HCT116 (cell line): ENCODE data around the gene WDR90. TPM values are rescaled to one million over a fixed set of nuclear protein-coding genes. Genes with fewer than 3 reads are reported as not detected.

ENCODE experiments used
- ATAC-seq: fragments of 200-7000 bp; cut with Tn5 transposase; 2 replicates; pipeline ENCODE4 v1.9.1; 2020; ENCODE audit warnings: mild to moderate bottlenecking, moderate library complexity
- BruUV-seq: library from RNA; stranded (reverse); fragments of 400-500 nt; replicated peaks from 2 replicates; lab custom pipeline; 2021; lab: Mats Ljungman, UMichigan
- CTCF ChIA-PET: fragments of 300-600 bp; sonication (Branson Sonifier 250); formaldehyde crosslinking; loops from one replicate; lab custom pipeline; 2021; ENCODE audit warnings: antibody characterized with exemption; lab: Charles Lee
- POLR2A ChIA-PET: fragments of 300-600, 350-600 bp; sonication (Branson Sonifier 250); formaldehyde crosslinking; loops from one replicate; lab custom pipeline; 2021; ENCODE audit warnings: antibody characterized with exemption; lab: Charles Lee
- RAD21 ChIA-PET, 2 experiments: fragments of 300-600 bp; sonication (Branson Sonifier 250); formaldehyde crosslinking; loops; one replicate each; lab custom pipeline; 2023; ENCODE audit warnings: low total read pairs in 2 of 2; ENCODE audit not compliant: uncharacterized antibody in 2 of 2, unreplicated experiment in 2 of 2, low non-redundant PET in 1 of 2; lab: Charles Lee
- DNase-seq: peaks from one replicate; pipeline ENCODE4 v3.0.0-alpha.2; 2010; ENCODE audit warnings: low read depth, low spot score
- H2AFZ ChIP-seq: fragments of 200-600 bp; shearing (Covaris generic), sonication (generic); 2 replicates; pipeline ENCODE4 v1.6.1; 2017; ENCODE audit warnings: low read depth, mixed run types, mixed read lengths, antibody characterized with exemption, low read length; ENCODE audit not compliant: poor library complexity, severe bottlenecking
- H3K27ac ChIP-seq: 2 replicates; pipeline ENCODE4 v1.5.1; 2012; ENCODE audit warnings: low read depth, low read length
- H3K27me3 ChIP-seq: fragments of 200-600 bp; sonication (generic); 2 replicates; pipeline ENCODE4 v1.6.1; 2016; ENCODE audit warnings: mixed run types, low read length, mixed read lengths; ENCODE audit not compliant: insufficient read depth
- H3K36me3 ChIP-seq, 2 experiments: fragments of 200-500 bp in 1 of 2; fragments of 200-600 bp in 1 of 2; sonication (Bioruptor generic) in 1 of 2; sonication (generic) in 1 of 2; 2 replicates each; pipeline versions ENCODE4 v1.5.1 to v1.6.1; 2014 to 2016; ENCODE audit warnings: low read length in 2 of 2, inconsistent platforms in 1 of 2, mixed read lengths in 1 of 2, mixed run types in 1 of 2; ENCODE audit not compliant: insufficient read depth in 2 of 2, control insufficient read depth in 1 of 2
- H3K4me1 ChIP-seq, 2 experiments: fragments of 200-600 bp in 1 of 2; sonication (generic) in 1 of 2; 2 replicates each; pipeline versions ENCODE4 v1.5.1 to v1.6.1; 2012 to 2017; ENCODE audit warnings: low read length in 2 of 2, inconsistent platforms in 1 of 2, mild to moderate bottlenecking in 1 of 2, mixed read lengths in 1 of 2, mixed run types in 1 of 2, moderate library complexity in 1 of 2; ENCODE audit not compliant: insufficient read depth in 2 of 2, control insufficient read depth in 1 of 2
- H3K4me2 ChIP-seq: fragments of 200-600 bp; sonication (generic); 2 replicates; pipeline ENCODE4 v1.6.1; 2017; ENCODE audit warnings: mixed run types, low read length, mixed read lengths
- H3K4me3 ChIP-seq, 2 experiments: fragments of 200-600 bp in 1 of 2; sonication (generic) in 1 of 2; replicated peaks in 1 of 2; 2 replicates each; pipeline ENCODE4 v1.5.1; 2011 to 2016; ENCODE audit warnings: low read length in 2 of 2, control low read depth in 1 of 2, low read depth in 1 of 2, mild to moderate bottlenecking in 1 of 2, mixed read lengths in 1 of 2, mixed run types in 1 of 2
- H3K79me2 ChIP-seq: fragments of 200-600 bp; sonication (generic); 2 replicates; pipeline ENCODE4 v1.6.1; 2017; ENCODE audit warnings: mild to moderate bottlenecking, mixed run types, low read length, moderate library complexity, mixed read lengths; ENCODE audit not compliant: insufficient read depth
- H3K9ac ChIP-seq: fragments of 200-600 bp; sonication (generic); 2 replicates; pipeline ENCODE4 v1.6.1; 2016; ENCODE audit warnings: low read length, mixed read lengths
- H3K9me2 ChIP-seq: fragments of 200-600 bp; sonication (generic), shearing (Covaris generic); 2 replicates; pipeline ENCODE4 v1.6.1; 2017; ENCODE audit warnings: mixed run types, mild to moderate bottlenecking, moderate library complexity; ENCODE audit not compliant: insufficient read depth
- H3K9me3 ChIP-seq, 2 experiments: fragments of 200-500 bp in 1 of 2; fragments of 200-600 bp in 1 of 2; sonication (Bioruptor generic) in 1 of 2; sonication (generic) in 1 of 2; 2 replicates each; pipeline ENCODE4 v1.6.1; 2014 to 2017; ENCODE audit warnings: low read length in 2 of 2, mixed read lengths in 2 of 2, inconsistent platforms in 1 of 2, low read depth in 1 of 2, mild to moderate bottlenecking in 1 of 2, mixed run types in 1 of 2, moderate library complexity in 1 of 2; ENCODE audit not compliant: control insufficient read depth in 1 of 2, insufficient read depth in 1 of 2
- H4K20me1 ChIP-seq: fragments of 200-600 bp; sonication (generic), shearing (Covaris generic); 2 replicates; pipeline ENCODE4 v1.6.1; 2017; ENCODE audit warnings: mixed run types, mild to moderate bottlenecking, moderate library complexity; ENCODE audit not compliant: insufficient read depth
- CBX3 ChIP-seq: IDR thresholded peaks from 2 replicates; pipeline ENCODE4 v1.6.1; 2012; ENCODE audit warnings: low read depth
- CEBPB ChIP-seq: IDR thresholded peaks from 2 replicates; pipeline ENCODE4 v1.6.1; 2012; ENCODE audit warnings: low read depth
- EGR1 ChIP-seq: IDR thresholded peaks from 2 replicates; pipeline ENCODE4 v1.6.1; 2012; ENCODE audit warnings: low read depth
- ELF1 ChIP-seq: IDR thresholded peaks from 2 replicates; pipeline ENCODE4 v1.6.1; 2012; ENCODE audit warnings: low read depth, borderline replicate concordance
- EZH2phosphoT487 ChIP-seq: fragments of 200-600 bp; IDR thresholded peaks from 2 replicates; pipeline ENCODE4 v1.6.1; 2018; ENCODE audit warnings: antibody characterized with exemption, borderline replicate concordance
- FOSL1 ChIP-seq: IDR thresholded peaks from 2 replicates; pipeline ENCODE4 v1.6.1; 2012; ENCODE audit warnings: low read depth
- JUND ChIP-seq: IDR thresholded peaks from 2 replicates; pipeline ENCODE4 v1.6.1; 2012
- POLR2AphosphoS5 ChIP-seq: IDR thresholded peaks from 2 replicates; pipeline ENCODE4 v1.6.1; 2011; ENCODE audit warnings: mild to moderate bottlenecking, low read depth, low read length, moderate library complexity
- SIN3A ChIP-seq: IDR thresholded peaks from 2 replicates; pipeline ENCODE4 v1.6.1; 2012; ENCODE audit warnings: low read depth
- SRF ChIP-seq: IDR thresholded peaks from 2 replicates; pipeline ENCODE4 v1.6.1; 2012; ENCODE audit warnings: low read depth
- YY1 ChIP-seq: IDR thresholded peaks from 2 replicates; pipeline ENCODE4 v1.6.1; 2011; ENCODE audit warnings: low read length, low read depth, moderate library complexity, mild to moderate bottlenecking; ENCODE audit not compliant: insufficient replicate concordance; ENCODE audit errors: extremely low read depth
- ZFX ChIP-seq: fragments of 450-650 bp; IDR thresholded peaks from 2 replicates; pipeline ENCODE4 v1.6.1; 2017
- intact Hi-C: fragments of 100-400 bp; cut with micrococcal nuclease; formaldehyde crosslinking; loops from 2 replicates; pipeline ENCODE4 v1.10.0; 2022
- total RNA-seq: library from RNA; stranded (reverse); gene quantifications from one replicate; pipeline ENCODE4 v1.2.1, GENCODE V29; 2021; ENCODE audit not compliant: unreplicated experiment
- TF ChIP-seq, protein P1 (sequence below): IDR thresholded peaks from 2 replicates; pipeline ENCODE4 v1.6.1; 2011; ENCODE audit warnings: mild to moderate bottlenecking, low read length, moderate library complexity; ENCODE audit not compliant: insufficient replicate concordance; ENCODE audit errors: extremely low read depth

Gene WDR90
- total RNA-seq, 1 experiment from 2014 or later: 73.7 TPM

- TF ChIP-seq, protein P1, sequence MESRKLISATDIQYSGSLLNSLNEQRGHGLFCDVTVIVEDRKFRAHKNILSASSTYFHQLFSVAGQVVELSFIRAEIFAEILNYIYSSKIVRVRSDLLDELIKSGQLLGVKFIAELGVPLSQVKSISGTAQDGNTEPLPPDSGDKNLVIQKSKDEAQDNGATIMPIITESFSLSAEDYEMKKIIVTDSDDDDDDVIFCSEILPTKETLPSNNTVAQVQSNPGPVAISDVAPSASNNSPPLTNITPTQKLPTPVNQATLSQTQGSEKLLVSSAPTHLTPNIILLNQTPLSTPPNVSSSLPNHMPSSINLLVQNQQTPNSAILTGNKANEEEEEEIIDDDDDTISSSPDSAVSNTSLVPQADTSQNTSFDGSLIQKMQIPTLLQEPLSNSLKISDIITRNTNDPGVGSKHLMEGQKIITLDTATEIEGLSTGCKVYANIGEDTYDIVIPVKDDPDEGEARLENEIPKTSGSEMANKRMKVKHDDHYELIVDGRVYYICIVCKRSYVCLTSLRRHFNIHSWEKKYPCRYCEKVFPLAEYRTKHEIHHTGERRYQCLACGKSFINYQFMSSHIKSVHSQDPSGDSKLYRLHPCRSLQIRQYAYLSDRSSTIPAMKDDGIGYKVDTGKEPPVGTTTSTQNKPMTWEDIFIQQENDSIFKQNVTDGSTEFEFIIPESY: no peak
- TF ChIP-seq YY1 (no peak), POLR2AphosphoS5 (no peak), SIN3A (no peak), FOSL1 (no peak), SRF (no peak), CBX3 (no peak), JUND (no peak), ELF1 (no peak)
Observed at GRCh38 chr16:716200-716568, 67.0 kb downstream of the WDR90 start (continued).

DNA sequence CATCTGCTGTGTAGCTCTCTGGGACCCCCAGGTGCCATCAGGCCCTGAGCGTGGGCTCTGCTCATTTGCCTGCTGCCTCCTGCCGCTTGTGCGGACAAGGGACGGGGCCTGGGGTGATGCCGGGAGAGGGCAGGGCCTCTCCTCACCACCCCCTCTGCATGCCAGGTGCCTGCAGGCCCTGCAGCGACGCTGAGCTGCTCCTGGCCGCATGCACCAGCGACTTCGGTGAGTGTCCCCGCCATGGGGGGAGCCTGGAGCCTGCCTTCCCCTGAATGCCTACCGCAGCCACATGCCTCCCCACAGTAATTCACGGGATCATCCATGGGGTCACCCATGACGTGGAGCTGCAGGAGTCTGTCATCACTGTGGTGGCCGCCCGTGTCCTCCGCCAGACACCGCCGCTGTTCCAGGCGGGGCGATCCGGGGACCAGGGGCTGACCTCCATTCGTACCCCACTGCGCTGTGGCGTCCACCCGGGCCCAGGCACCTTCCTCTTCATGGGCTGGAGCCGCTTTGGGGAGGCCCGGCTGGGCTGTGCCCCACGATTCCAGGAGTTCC is 67.7 kb downstream of the WDR90 start:
- CTCF ChIA-PET: interaction anchor here (1.3 to 2.4 kb wide), 3 partner anchors 11 to 71 kb away, joined by 3 to 20 read pairs (median 6); partner anchors contain the start of genes CHTF18 and RPUSD1
- RAD21 ChIA-PET: no interaction called here
- POLR2A ChIA-PET: interaction anchor here (2.3 kb wide), 1 partner anchor 9 kb away, joined by 20 read pairs; the partner anchor contains the start of genes CCDC78 and HAGHL
- Histone ChIP-seq H3K9ac (peak overlapping the region; percentile 85), H3K27ac (peak overlapping the region; percentile 92), H3K27me3 (no peaks in the 10 kb centered on the region), H2AFZ (no peak overlapping the region), H3K79me2 (peaks cover 22% of the 10 kb centered on the region), H3K9me3 (no peaks in the 10 kb centered on the region), H3K9me2 (no peaks in the 10 kb centered on the region), H4K20me1 (peaks cover 3% of the 10 kb centered on the region; the same call in 1 of the 2 replicates), H3K36me3 (no peaks in the 10 kb centered on the region), H3K4me2 (peak overlapping the region; percentile 93), H3K4me3 (peak overlapping the region; percentile 59 to 74), H3K4me1 (peaks cover 45 to 75% of the 10 kb centered on the region in 2 experiments)
- ATAC-seq (no peak), DNase-seq (no peak)
- intact Hi-C loops: no loop called here
- no TSS peak for BruUV-seq
- TF ChIP-seq ZFX (no peak), EGR1 (no peak), POLR2AphosphoS5 (no peak), FOSL1 (no peak), EZH2phosphoT487 (no peak), CEBPB (no peak)

Other genes with a start within 250 kb of the WDR90 start
- gene DECR2, start 247.5 kb upstream of the WDR90 start, total RNA-seq: 17.1 TPM
- gene RAB11FIP3, start 223.7 kb upstream of the WDR90 start, total RNA-seq: 12.8 TPM
- gene CAPN15, start 121.7 kb upstream of the WDR90 start, total RNA-seq: 39.0 TPM
- not detected for gene PRR35, start 89.0 kb upstream of the WDR90 start, total RNA-seq
- 0.22 TPM for gene NHLRC4, start 82.4 kb upstream of the WDR90 start, total RNA-seq
- gene PIGQ, start 79.4 kb upstream of the WDR90 start, total RNA-seq: 21.0 TPM
- gene RAB40C, start 59.3 kb upstream of the WDR90 start, total RNA-seq: 14.1 TPM
- 0.47 TPM for gene WFIKKN1, start 18.4 kb upstream of the WDR90 start, total RNA-seq
- 85.7 TPM for gene METTL26, start 13.1 kb upstream of the WDR90 start, total RNA-seq
- gene MCRIP2, start 7.5 kb upstream of the WDR90 start, total RNA-seq: 34.9 TPM
- gene RHOT2, start 18.8 kb downstream of the WDR90 start, total RNA-seq: 98.5 TPM
- gene RHBDL1, start 26.3 kb downstream of the WDR90 start, total RNA-seq: 12.7 TPM
- gene STUB1, start 31.0 kb downstream of the WDR90 start, total RNA-seq: 111 TPM
- 121 TPM for gene JMJD8, start 35.0 kb downstream of the WDR90 start, total RNA-seq
- 15.5 TPM for gene WDR24, start 41.0 kb downstream of the WDR90 start, total RNA-seq
- 49.7 TPM for gene FBXL16, start 56.4 kb downstream of the WDR90 start, total RNA-seq
- 193 TPM for gene METRN, start 65.8 kb downstream of the WDR90 start, total RNA-seq
- 65.4 TPM for gene ANTKMT, start 71.8 kb downstream of the WDR90 start, total RNA-seq
- gene CCDC78, start 77.1 kb downstream of the WDR90 start, total RNA-seq: 22.9 TPM
- gene HAGHL, start 77.7 kb downstream of the WDR90 start, total RNA-seq: 74.8 TPM
- 32.8 TPM for gene CIAO3, start 91.6 kb downstream of the WDR90 start, total RNA-seq
- gene MSLN, start 111.4 kb downstream of the WDR90 start, total RNA-seq: 40.9 TPM
- 59.9 TPM for gene RPUSD1, start 139.0 kb downstream of the WDR90 start, total RNA-seq
- 145 TPM for gene CHTF18, start 139.3 kb downstream of the WDR90 start, total RNA-seq
- not detected for gene GNG13, start 151.4 kb downstream of the WDR90 start, total RNA-seq